ENCODE data around the gene KRR1. TPM values are rescaled to one million over a fixed set of nuclear protein-coding genes. Genes with fewer than 3 reads are reported as not detected.
A peak's percentile ranks its signal among the peaks of the same experiment; 100 is the strongest.

The KRR1 gene
- total RNA-seq, 1 donor from 2014 or later: 85.1 TPM

DNA sequence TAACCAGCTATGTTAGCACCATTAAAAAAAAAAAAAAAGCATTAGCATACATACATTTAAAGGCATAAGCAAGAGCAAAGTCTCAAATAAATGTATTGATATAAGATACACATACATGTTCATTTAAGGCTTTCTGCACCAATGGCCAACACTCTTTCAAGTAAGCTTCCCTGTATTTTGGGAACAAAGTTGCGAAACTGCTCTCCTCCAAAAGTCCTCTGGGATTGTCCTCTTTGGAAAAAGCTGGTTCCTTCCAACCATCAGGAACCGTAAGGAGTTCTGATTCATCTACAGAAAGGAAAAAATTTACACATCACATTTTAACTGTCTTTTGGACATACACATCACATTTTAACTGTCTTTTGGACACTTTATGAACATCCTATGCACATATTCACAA is 3.2 kb downstream of the KRR1 start:
- ChIA-PET CTCF (interaction anchor here (1.1 to 3.0 kb wide), 5 partner anchors 19 to 174 kb away, joined by 3 to 16 read pairs (median 5); partner anchors contain the start of gene GLIPR1L1), POLR2A (interaction anchor here (0.7 kb wide), 1 partner anchor 531 kb away, joined by 4 read pairs; no protein-coding TSS in a partner anchor)
- Mint-ChIP-seq H3K27me3 (no peaks in the 10 kb centered on the region), H3K4me1 (peaks cover 27% of the 10 kb centered on the region), H3K9me3 (no peaks in the 10 kb centered on the region), H3K27ac (peak overlapping the region; percentile 31), H3K4me3 (no peak overlapping the region), H3K36me3 (ENCODE audit: low read depth) (peaks cover 41% of the 10 kb centered on the region)
- no peak for DNase-seq
- TF ChIP-seq, protein P1, sequence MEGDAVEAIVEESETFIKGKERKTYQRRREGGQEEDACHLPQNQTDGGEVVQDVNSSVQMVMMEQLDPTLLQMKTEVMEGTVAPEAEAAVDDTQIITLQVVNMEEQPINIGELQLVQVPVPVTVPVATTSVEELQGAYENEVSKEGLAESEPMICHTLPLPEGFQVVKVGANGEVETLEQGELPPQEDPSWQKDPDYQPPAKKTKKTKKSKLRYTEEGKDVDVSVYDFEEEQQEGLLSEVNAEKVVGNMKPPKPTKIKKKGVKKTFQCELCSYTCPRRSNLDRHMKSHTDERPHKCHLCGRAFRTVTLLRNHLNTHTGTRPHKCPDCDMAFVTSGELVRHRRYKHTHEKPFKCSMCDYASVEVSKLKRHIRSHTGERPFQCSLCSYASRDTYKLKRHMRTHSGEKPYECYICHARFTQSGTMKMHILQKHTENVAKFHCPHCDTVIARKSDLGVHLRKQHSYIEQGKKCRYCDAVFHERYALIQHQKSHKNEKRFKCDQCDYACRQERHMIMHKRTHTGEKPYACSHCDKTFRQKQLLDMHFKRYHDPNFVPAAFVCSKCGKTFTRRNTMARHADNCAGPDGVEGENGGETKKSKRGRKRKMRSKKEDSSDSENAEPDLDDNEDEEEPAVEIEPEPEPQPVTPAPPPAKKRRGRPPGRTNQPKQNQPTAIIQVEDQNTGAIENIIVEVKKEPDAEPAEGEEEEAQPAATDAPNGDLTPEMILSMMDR (IDR thresholded peaks at IDR 0.05): no peak
- no peak for ATAC-seq (ENCODE audit: low read depth)
- intact Hi-C loops (cut with micrococcal nuclease): no loop called here

DNA sequence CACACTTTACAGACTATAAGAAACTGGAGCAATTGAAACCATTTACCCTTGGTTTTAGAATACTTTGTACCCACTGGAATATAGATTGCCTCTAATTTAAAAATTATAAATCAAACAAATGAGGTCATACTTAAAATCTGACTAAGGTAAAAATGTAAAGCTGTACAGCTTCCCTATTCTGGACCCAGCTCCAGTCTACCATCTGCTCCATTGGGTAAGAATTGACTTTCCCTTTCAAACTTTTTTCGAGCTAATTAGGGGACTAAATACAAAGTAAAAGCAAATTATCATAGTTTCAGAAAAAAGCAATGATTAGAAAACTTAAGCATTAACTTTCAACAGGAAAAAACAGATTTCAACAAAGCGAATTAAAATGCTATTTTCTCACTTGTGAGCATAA is 4.3 kb downstream of the KRR1 start:
- H3K4me1 Mint-ChIP-seq: peaks cover 27% of the 10 kb centered on the region
- no peaks in the 10 kb centered on the region for H3K9me3 Mint-ChIP-seq
- TF ChIP-seq, protein P1 (IDR thresholded peaks at IDR 0.05): no peak
- DNase-seq: no peak
- ChIA-PET POLR2A (no interaction called here), CTCF (interaction anchor here (0.9 to 3.0 kb wide), 6 partner anchors 20 to 177 kb away, joined by 3 to 16 read pairs (median 4); partner anchors contain the start of genes CAPS2 and GLIPR1L1)
- peaks cover 41% of the 10 kb centered on the region for H3K36me3 Mint-ChIP-seq (ENCODE audit: low read depth)
- H3K4me3 Mint-ChIP-seq: no peak overlapping the region
- intact Hi-C loops (cut with micrococcal nuclease): no loop called here
- H3K27me3 Mint-ChIP-seq: no peaks in the 10 kb centered on the region
- no peak for ATAC-seq (ENCODE audit: low read depth)
- H3K27ac Mint-ChIP-seq: no peak overlapping the region

DNA sequence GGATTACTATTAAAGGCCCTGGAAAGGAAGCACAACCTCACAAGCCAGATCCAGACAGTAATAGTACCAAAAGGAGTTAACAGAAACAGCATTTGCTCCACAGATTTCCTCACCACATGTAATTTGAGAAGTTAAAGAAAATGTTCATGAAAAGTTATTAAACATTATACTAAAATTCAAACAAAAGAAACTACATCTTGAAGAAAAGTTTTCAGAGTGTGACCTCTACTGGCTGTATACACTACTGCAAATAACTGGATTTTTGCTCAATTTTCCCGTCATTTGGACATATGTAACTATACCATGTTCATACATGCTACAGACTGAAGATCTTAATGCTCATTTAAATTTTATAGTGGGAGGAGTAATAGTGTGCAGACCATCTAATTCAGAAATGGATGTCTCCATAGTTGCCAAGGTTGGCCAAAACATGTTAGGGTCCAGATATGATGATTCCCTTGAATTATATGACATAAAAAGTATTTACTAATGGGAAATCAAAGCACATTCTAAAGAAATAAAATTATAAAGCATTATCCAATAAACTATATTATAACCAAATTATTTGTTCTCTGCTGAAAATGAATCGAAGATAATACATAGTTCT is 5.6 kb downstream of the KRR1 start:
- Mint-ChIP-seq H3K4me1 (peaks cover 17% of the 10 kb centered on the region), H3K27ac (no peak overlapping the region), H3K27me3 (no peaks in the 10 kb centered on the region), H3K9me3 (no peaks in the 10 kb centered on the region), H3K36me3 (ENCODE audit: low read depth) (peaks cover 40% of the 10 kb centered on the region), H3K4me3 (no peak overlapping the region)
- peak; percentile 45 for ATAC-seq (ENCODE audit: low read depth)
- intact Hi-C loops (cut with micrococcal nuclease): loop anchor here (1.0 kb wide), 3 partner anchors 69 to 172 kb away; partner anchors contain the start of genes GLIPR1L1 and GLIPR1L2
- ChIA-PET CTCF (interaction anchor here (0.7 to 2.9 kb wide), 8 partner anchors 20 to 532 kb away, joined by 3 to 20 read pairs (median 10); partner anchors contain the start of genes GLIPR1L1 and GLIPR1L2), POLR2A (no interaction called here)
- DNase-seq: no peak
- TF ChIP-seq, protein P1 (IDR thresholded peaks at IDR 0.05): no peak

GRCh38 chr12:75503866-75504265 is 7.5 kb downstream of the KRR1 start:
- Mint-ChIP-seq H3K27ac (no peak overlapping the region), H3K36me3 (ENCODE audit: low read depth) (peaks cover 48% of the 10 kb centered on the region), H3K4me3 (no peak overlapping the region), H3K27me3 (no peaks in the 10 kb centered on the region), H3K9me3 (no peaks in the 10 kb centered on the region), H3K4me1 (peaks cover 1% of the 10 kb centered on the region)
- ATAC-seq (ENCODE audit: low read depth): no peak
- POLR2A ChIA-PET: no interaction called here
- no peak for DNase-seq
- intact Hi-C loops (cut with micrococcal nuclease): no loop called here
- CTCF ChIA-PET: interaction anchor here (1.0 to 2.9 kb wide), 7 partner anchors 18 to 536 kb away, joined by 3 to 17 read pairs (median 4); partner anchors contain the start of genes GLIPR1L1 and GLIPR1L2
- TF ChIP-seq, protein P1 (IDR thresholded peaks at IDR 0.05): no peak

GRCh38 chr12:75503459-75503858 is 8.0 kb downstream of the KRR1 start:
- ATAC-seq (ENCODE audit: low read depth): no peak
- POLR2A ChIA-PET: no interaction called here
- TF ChIP-seq, protein P1 (IDR thresholded peaks at IDR 0.05): no peak
- Mint-ChIP-seq H3K36me3 (ENCODE audit: low read depth) (peaks cover 51% of the 10 kb centered on the region), H3K4me3 (no peak overlapping the region), H3K4me1 (peaks cover 1% of the 10 kb centered on the region), H3K27me3 (no peaks in the 10 kb centered on the region), H3K27ac (no peak overlapping the region), H3K9me3 (no peaks in the 10 kb centered on the region)
- CTCF ChIA-PET: interaction anchor here (1.0 to 2.9 kb wide), 5 partner anchors 18 to 169 kb away, joined by 3 to 17 read pairs (median 4); partner anchors contain the start of gene GLIPR1L1
- no peak for DNase-seq
- intact Hi-C loops (cut with micrococcal nuclease): no loop called here
